ENCODE measurements around the gene PAGR1. TPM values are rescaled to one million over a fixed set of nuclear protein-coding genes. Genes with fewer than 3 reads are reported as not detected.
"Not testable (repeated sequence)": the region's sequence is repeated elsewhere in the genome, so short reads cannot be mapped to it uniquely, and the experiment has no call there.

Gene PAGR1
- total RNA-seq, 6 experiments from 2014 or later = 8.5 to 26.1 (median 11.5) TPM

DNA sequence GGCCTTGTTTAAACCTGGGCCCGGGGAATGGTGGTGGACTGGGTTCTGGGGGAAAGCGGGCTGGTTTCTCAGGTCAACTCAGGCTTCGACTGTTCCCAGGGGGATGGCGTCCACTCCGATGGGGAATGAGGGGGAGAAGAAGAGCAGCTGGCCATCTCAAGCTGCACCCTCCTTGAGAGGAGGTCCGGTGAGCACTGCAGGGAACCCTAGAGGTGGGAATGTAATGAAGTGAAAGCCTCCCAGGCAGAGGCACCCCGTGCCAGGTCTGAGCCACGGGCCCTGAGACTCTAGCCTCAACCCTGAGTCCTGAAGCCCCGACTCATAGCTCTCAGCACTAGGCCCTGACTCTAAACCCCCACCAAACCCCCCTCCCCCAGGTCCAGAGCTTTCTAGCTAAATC lies 48.3 kb downstream of the PAGR1 start:
- Histone ChIP-seq H3K27ac (no peak overlapping the region), H3K9me3 (no peaks in the 10 kb centered on the region), H3K27me3 (no peaks in the 10 kb centered on the region), H3K36me3 (peaks cover 4 to 12% (median 8%) of the 10 kb centered on the region in 4 donors), H3K4me1 (peaks cover 0 to 19% (median 10%) of the 10 kb centered on the region in 4 donors), H3K4me3 (no peak overlapping the region)
- DNase-seq = no peak
- intact Hi-C loops (cut with DNase I) = no loop called here
- TF ChIP-seq, protein P1, sequence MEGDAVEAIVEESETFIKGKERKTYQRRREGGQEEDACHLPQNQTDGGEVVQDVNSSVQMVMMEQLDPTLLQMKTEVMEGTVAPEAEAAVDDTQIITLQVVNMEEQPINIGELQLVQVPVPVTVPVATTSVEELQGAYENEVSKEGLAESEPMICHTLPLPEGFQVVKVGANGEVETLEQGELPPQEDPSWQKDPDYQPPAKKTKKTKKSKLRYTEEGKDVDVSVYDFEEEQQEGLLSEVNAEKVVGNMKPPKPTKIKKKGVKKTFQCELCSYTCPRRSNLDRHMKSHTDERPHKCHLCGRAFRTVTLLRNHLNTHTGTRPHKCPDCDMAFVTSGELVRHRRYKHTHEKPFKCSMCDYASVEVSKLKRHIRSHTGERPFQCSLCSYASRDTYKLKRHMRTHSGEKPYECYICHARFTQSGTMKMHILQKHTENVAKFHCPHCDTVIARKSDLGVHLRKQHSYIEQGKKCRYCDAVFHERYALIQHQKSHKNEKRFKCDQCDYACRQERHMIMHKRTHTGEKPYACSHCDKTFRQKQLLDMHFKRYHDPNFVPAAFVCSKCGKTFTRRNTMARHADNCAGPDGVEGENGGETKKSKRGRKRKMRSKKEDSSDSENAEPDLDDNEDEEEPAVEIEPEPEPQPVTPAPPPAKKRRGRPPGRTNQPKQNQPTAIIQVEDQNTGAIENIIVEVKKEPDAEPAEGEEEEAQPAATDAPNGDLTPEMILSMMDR (IDR thresholded peaks at IDR 0.05) = no peak
- TF ChIP-seq POLR2A (IDR thresholded peaks at IDR 0.05) = no peak
- WGBS (ENCODE audit: insufficient coverage, low coverage, low lambda C conversion rate, missing lambda C conversion rate) = 76% methylated on average over 4 of the region's 9 CpGs
- ATAC-seq = no peak

DNA sequence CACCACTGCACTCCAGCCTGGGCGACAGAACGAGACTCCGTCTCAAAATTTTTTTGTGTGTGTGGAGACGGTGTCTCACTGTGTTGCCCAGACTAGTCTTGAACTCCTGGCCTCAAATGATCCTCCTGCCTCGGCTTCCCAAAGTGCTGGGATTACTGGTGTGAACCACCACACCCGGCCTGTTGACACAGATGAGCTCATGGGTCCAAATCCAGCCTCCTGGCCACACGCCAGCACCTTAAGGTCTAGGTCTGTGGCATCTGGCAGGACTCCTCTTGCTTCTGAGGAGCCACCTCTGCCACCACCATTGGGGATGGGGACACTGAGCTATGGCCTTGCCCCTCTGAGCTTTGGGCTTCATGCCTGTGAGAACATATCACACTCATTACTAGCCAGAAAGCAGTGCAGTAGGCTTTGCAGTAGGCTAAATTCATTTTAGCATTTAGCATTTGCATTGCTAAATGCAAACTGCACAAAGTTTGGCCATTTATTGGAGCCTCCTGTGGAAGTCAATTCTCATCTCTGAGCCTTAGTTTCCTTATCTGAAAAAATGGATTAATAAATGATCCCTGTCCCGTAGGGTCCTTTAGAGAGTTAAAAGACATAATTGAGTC lies 52.6 kb downstream of the PAGR1 start:
- intact Hi-C loops (cut with DNase I) = no loop called here
- TF ChIP-seq, protein P1 (IDR thresholded peaks at IDR 0.05) = no peak
- TF ChIP-seq POLR2A (IDR thresholded peaks at IDR 0.05) = no peak
- WGBS (ENCODE audit: insufficient coverage, low coverage, low lambda C conversion rate, missing lambda C conversion rate) = 50% methylated on average over 1 of the region's 8 CpGs
- H3K27me3 ChIP-seq = no peaks in the 10 kb centered on the region
- no peak overlapping the region for H3K4me3 ChIP-seq
- ATAC-seq (no peak), DNase-seq (no peak)
- no peaks in the 10 kb centered on the region for H3K9me3 ChIP-seq
- no peak overlapping the region for H3K27ac ChIP-seq
- H3K36me3 ChIP-seq = no peaks in the 10 kb centered on the region
- no peaks in the 10 kb centered on the region for H3K4me1 ChIP-seq

DNA sequence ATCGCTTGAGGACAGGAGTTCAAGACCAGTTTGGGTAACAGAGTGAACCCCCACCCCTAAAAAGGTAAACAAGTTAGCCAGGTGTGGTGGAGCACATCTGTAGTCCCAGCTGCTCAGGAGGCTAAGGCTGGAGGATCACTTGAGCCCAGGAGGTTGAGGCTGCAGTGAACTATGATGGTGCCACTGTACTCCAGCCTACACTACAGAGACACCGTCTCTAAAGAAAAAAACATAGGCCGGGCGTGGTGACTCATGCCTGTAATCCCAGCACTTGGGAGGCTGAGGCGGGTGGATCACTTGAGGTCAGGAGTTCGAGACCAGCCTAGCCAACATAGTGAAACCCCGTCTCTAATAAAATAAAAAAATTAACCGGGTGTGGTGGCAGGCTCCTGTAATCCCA lies 53.1 kb downstream of the PAGR1 start:
- ATAC-seq; H3K27ac ChIP-seq; H3K4me1 ChIP-seq; H3K9me3 ChIP-seq; intact Hi-C loops (cut with DNase I); H3K36me3 ChIP-seq; DNase-seq; H3K4me3 ChIP-seq; H3K27me3 ChIP-seq: not testable (repeated sequence)
- WGBS (ENCODE audit: insufficient coverage, low coverage, low lambda C conversion rate, missing lambda C conversion rate) = 72% methylated on average over 5 of the region's 8 CpGs

Small RNAs within 50 kb of the gene (small RNA-seq; reads per million reads assigned to genes)
- 0 reads per million in 2 experiments for gene AC009133.6
- 0 reads per million in 2 experiments for gene AC120114.4

Other genes starting within 250 kb of the PAGR1 start
- gene SPN, start 152.9 kb upstream of the PAGR1 start, total RNA-seq = 1 to 10 TPM in 4 of 6 experiments, under 1 TPM in 2; 0.60 to 3.3 (median 1.4) TPM
- 100 to 1,000 TPM in 5 of 6 experiments, 10 to 100 TPM in 1; 95.2 to 154 (median 128) TPM for gene QPRT, start 137.0 kb upstream of the PAGR1 start, total RNA-seq
- gene C16orf54, start 70.2 kb upstream of the PAGR1 start, total RNA-seq = 1 to 10 TPM in 1 of 6 experiments, under 1 TPM in 5; 0.40 to 1.2 (median 0.66) TPM
- 1 to 10 TPM in 4 of 6 experiments, under 1 TPM in 2; 0.06 to 3.1 (median 1.1) TPM for gene ZG16, start 37.9 kb upstream of the PAGR1 start, total RNA-seq
- 10 to 100 TPM in 5 of 6 experiments, 1 to 10 TPM in 1; 9.8 to 27.1 (median 24.7) TPM for gene KIF22, start 25.4 kb upstream of the PAGR1 start, total RNA-seq
- 100 to 1,000 TPM in 1 of 6 experiments, 10 to 100 TPM in 5; 42.9 to 106 (median 60.7) TPM for gene MAZ, start 9.6 kb upstream of the PAGR1 start, total RNA-seq
- gene PRRT2, start 4.0 kb upstream of the PAGR1 start, total RNA-seq = under 1 TPM in 4 of 6 experiments, not detected in 2; 0.15 to 0.98 (median 0.51) TPM
- 100 to 1,000 TPM in 2 of 6 experiments, 10 to 100 TPM in 4; 37.4 to 112 (median 77.8) TPM for gene MVP, start 4.3 kb downstream of the PAGR1 start, total RNA-seq
- 10 to 100 TPM; 35.1 to 96.6 (median 58.2) TPM for gene CDIPT, start 47.1 kb downstream of the PAGR1 start, total RNA-seq
- gene SEZ6L2, start 83.4 kb downstream of the PAGR1 start, total RNA-seq = under 1 TPM; 0.15 to 0.56 (median 0.32) TPM
- under 1 TPM in 2 of 6 experiments, not detected in 4; 0.38 to 0.50 TPM for gene ASPHD1, start 84.3 kb downstream of the PAGR1 start, total RNA-seq
- 10 to 100 TPM in 1 of 6 experiments, 1 to 10 TPM in 5; 5.4 to 13.5 (median 7.2) TPM for gene KCTD13, start 110.1 kb downstream of the PAGR1 start, total RNA-seq
- gene TMEM219, start 145.9 kb downstream of the PAGR1 start, total RNA-seq = 10 to 100 TPM; 49.9 to 75.9 (median 57.1) TPM
- gene TAOK2, start 157.7 kb downstream of the PAGR1 start, total RNA-seq = 10 to 100 TPM; 15.8 to 19.6 (median 17.2) TPM
- gene HIRIP3, start 179.5 kb downstream of the PAGR1 start, total RNA-seq = 10 to 100 TPM in 2 of 6 experiments, 1 to 10 TPM in 4; 5.2 to 12.9 (median 9.0) TPM
- 10 to 100 TPM; 22.3 to 45.8 (median 33.2) TPM for gene INO80E, start 180.1 kb downstream of the PAGR1 start, total RNA-seq
- under 1 TPM in 3 of 6 experiments, not detected in 3; 0.16 to 0.66 (median 0.33) TPM for gene DOC2A, start 194.9 kb downstream of the PAGR1 start, total RNA-seq
- not detected for gene C16orf92, start 207.0 kb downstream of the PAGR1 start, total RNA-seq
- not detected for gene TLCD3B, start 215.1 kb downstream of the PAGR1 start, total RNA-seq
- gene ALDOA, start 249.6 kb downstream of the PAGR1 start, total RNA-seq = 100 to 1,000 TPM; 113 to 580 (median 345) TPM

Measured in right lobe of liver (tissue), 6 donors.